KG1 (cell line): ENCODE measurements around the gene WDR88.
"Not testable (repeated sequence)": the region's sequence is repeated elsewhere in the genome, so short reads cannot be mapped to it uniquely, and the experiment has no call there.

Source experiments
- DNase-seq: peaks from one replicate; lab custom pipeline; 2025; lab: John Stamatoyannopoulos, UW

The WDR88 gene

DNA sequence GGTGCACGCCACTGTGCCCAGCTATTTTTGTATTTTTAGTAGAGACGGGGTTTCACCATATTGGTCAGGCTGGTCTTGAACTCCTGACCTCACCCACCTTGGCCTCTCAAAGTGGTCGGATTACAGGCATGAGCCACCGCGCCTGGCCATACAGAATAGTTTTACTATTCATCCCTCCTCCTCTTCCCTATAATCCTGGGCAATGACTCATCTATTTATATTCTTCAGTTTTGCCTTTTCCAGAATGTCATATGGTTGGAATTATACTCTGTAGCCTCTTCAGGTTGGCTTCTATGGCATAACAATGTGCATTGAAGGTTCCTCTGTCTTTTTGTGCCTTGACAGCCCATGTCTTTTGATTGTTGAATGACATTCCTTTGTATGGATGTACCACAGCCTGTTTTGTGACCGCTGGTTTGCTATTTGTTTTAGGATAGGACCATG is 40.0 kb downstream of the WDR88 start:
- no peak for DNase-seq

- DNase-seq: no peak
These were observed 42.3 kb downstream of the WDR88 start for GRCh38 chr19:33174186-33174585.

DNA sequence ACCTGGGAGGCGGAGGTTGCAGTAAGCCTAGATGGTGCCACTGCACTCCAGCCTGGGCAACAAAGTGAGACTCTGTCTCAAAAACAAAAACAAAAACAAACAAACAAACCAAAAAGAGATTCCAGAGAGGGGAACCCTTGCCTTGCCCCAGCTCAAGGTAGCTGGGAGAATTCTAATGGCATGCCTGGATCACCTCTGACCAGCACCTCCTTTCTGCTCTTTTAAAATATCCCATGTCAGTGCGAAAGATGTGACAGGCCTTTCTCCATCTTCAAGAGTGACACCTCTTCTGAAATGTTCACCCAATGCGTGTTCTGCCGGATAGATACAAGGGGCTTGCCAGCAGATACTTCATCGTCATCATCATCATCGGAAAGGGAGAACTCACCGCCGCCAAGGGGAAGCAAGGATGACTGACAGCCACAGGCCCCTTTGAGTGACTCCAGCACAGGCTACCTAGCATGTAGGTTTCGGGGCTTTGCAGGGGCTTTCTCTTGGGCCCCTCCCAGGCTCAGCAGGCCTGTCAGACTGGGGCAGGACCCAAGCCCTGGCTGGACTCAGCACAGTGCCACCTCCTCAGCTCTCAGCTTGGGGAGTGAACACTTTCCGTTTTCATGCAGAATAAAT is 43.4 kb downstream of the WDR88 start:
- DNase-seq: no peak

- DNase-seq: no peak
These were observed 44.2 kb downstream of the WDR88 start for GRCh38 chr19:33175886-33176669.

- peak; percentile 100 for DNase-seq
These were observed 44.9 kb downstream of the WDR88 start for GRCh38 chr19:33176670-33177416.

GRCh38 chr19:33177417-33177979 is 45.6 kb downstream of the WDR88 start:
- peak; percentile 83 for DNase-seq

DNA sequence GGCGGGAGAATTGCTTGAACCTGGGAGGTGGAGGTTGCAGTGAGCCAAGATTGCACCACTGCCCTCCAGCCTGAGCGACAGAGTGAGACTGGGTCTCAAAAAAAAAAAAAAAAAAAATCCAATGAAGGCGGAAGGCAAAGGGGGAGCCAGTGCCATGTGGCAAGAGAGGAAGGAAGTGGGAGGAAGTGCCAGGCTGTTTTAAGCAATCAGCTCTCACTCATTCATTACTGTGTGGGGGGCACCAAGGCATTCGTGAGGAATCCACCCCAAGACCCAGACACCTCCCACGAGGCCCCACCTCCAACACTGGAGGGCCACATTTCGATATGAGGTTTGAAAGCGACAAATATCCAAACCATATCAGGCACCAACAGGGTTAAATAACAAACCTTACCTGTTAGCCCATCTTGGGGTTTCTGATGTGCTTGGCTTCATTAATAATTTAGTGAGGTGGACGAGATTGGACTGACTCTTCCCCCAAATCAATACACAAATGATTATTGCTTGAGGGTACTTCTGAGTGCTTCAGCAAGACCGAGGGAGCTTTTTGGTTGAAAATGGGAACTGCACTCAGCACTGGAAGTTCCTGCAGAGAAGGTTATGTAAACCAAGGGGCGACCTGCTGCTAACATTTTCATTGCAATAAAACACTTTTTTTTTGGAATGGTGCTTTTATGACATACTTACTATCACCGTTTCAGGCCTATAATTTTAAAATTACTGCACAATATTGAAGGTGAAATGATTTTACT is 54.7 kb downstream of the WDR88 start:
- DNase-seq: no peak

DNA sequence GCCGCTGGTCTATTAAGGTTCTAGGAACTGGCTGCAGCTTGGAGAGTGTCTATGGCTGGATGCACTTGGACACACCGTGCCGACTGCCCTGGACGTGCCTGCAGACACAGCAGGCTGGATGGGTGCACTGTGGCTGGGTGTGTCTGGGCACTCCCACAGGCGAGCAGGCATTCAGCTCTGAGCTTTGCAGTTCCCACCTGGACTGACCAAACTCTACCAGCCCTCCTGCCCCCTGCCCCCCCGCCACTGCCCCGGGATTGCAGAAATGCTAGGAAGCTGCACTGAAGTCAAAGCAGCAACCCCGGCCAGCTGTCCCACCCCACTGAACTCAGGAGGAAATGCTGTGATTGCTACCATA is 55.2 kb downstream of the WDR88 start:
- no peak for DNase-seq

DNA sequence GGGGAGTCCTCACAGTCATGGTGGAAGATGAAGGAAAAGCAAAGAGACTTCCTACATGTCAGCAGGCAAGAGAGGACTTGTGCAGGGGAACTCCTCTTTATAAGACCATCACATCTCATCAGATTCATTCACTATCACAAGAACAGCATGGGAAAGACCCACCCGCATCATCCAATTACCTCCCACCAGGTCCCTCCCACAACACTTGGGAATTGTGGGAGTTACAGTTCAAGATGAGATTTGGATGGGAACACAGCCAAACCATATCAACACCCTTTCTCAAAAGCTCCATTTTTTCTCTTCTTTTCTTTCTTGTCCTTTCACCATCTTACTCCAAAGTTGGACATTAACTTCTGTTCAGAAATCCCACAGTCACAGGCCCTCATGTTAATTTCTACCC is 57.5 kb downstream of the WDR88 start:
- no peak for DNase-seq

DNA sequence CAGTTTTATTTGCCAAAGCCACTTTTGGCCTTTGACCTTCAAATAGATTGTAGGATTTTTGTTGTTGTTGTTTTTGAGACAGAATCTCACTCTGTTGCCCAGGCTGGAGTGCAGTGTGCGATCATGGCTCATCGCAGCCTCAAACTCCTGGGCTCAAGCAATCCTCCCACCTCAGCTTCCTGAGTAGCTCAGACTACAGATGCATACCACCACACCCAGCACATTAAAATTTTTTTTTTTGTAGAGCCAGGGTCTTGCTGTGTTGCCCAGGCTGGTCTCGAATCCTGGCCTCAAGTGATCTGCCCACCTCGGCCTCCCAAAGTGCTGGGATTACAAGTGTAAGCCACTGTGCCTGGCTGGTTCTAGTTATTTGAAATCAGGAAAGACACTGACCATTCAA is 59.2 kb downstream of the WDR88 start:
- DNase-seq: not testable (repeated sequence)

GRCh38 chr19:33191501-33191900 is 59.6 kb downstream of the WDR88 start:
- no peak for DNase-seq

DNA sequence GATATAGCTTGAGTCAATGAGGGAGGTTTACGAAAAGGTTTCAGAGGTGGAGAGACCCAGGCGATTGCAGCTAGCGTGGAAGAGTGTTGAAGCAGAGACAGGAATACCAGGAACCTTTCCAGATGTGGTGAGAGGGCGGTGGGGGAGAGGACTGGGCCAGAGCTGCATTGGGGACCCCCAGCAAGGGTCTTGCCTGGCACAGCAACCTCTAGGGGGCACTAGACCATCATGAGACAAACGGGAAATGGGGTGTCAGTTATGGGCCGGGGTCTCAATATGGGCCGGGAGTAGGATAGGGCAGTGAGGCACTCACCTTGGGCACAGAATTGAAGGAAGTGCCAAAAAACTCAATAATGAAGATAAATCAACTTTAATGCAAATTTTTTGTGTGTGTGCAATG is 60.1 kb downstream of the WDR88 start:
- DNase-seq: no peak

- DNase-seq: no peak
These were observed 61.5 kb downstream of the WDR88 start for GRCh38 chr19:33193269-33193864.

GRCh38 chr19:33193865-33194362 is 62.0 kb downstream of the WDR88 start, which contains the start of gene LRP3:
Gene LRP3, plus strand, starts transcription at chr19:33194330. Its CDS starts 456 bp downstream, at chr19:33194786.
- no peak for DNase-seq

DNA sequence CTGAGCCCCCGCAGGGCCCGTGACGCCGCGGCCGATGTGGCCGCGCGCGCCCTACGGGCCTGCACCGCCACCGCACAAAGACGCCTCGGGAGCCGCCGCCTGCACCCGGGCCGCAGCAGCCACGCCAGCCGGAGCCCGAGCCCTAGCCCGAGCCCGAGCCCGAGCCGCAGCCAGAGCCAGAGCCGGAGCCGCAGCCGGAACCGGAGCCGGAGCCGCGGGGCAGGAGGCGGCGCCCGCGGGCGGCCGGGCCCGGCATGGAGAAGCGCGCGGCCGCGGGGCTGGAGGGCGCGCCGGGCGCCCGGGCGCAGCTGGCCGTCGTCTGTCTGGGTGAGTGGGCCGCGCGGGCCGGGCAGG is 62.6 kb downstream of the WDR88 start:
- DNase-seq: no peak

DNA sequence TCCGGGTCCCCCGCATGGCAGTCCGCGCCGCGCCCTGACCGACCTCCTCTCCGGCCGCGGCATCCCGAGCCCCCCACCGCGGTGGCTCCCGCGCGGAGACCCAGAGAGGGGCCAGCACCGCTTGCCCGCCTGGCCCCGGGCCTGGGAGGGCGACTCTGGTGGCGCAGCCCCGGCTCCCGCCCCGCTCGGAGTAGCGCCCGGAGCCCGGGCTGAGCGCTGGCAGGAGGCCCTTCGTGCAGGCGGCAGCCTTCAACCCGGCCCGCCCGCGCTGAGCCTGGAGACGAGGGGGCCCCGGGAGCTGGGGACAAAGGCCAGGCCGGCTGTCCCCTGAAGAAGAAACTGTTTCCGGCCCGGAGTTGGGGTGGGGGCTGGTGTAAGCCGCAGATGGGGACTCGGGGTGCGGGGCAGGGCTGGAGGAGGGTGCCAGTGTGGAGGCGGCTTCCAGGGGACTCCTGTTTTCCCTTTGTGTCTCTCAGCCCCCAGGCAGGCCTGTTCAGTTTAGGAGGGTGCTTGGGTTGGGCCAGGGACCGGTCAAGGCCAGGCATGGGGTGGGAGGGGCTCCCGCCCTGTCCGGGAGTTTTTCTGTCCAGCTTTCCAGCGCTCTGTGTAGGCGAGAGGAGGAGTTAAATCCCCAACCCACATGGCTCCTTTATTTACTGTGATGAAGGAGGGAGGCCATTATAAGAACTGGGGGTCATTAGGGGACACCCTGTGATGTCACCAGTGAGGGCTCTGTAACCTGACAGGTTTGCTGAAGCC is 63.2 kb downstream of the WDR88 start:
- no peak for DNase-seq

DNA sequence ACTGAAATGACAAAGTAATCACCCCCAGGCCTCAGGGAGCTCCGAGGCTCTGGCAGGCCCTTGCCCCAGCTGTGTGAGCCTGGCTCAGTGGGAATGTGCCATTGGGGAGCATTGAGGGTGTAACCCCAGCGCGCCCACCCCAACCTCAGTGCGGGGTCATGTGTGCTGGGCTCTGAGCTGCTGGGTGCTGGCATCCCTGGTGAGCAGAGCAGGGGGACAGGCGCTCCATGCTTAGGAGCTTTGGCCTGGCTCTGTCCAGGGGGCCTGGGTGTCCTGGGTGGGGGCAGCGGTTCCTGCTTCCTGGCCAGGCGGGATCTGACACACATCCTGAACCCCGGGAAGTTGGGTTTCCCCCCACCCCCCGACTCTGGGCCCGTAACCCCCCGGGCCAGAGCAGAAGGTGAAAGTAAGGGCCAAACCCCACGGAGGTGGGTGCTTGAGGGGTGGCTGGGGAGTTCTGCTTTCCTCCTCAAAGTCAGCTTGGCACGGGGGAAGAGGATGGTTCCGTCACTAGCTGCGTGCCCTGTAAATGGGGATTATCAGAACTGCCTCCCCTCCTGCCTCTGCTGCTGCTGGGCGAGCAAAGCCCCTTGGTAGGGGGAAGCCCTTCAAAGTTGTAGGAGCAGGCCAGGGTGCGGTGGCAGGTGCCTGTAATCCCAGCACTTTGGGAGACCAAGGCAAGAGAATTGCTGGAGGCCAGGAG is 63.9 kb downstream of the WDR88 start:
- no peak for DNase-seq

- no peak for DNase-seq
These were observed 64.7 kb downstream of the WDR88 start for GRCh38 chr19:33196446-33197193.

- no peak for DNase-seq
These were observed 65.7 kb downstream of the WDR88 start for GRCh38 chr19:33197591-33198000.
